Heart right ventricle (tissue), 16 donors: ENCODE data around the gene GABPB2. TPM values are rescaled to one million over a fixed set of nuclear protein-coding genes. Genes with fewer than 3 reads are reported as not detected.

Experiments used
- ATAC-seq, 8 donors: fragments of 200-7000 bp; cut with Tn5 transposase; one replicate each; pipeline ENCODE4 v1.9.1; 2020; ENCODE audit warnings: mild to moderate bottlenecking in 8 of 8, moderate library complexity in 8 of 8, moderate number of reproducible peaks in 1 of 8
- DNase-seq, 2 donors: peaks; one replicate each; pipeline ENCODE4 v3.0.0-alpha.2; 2020
- H3K27ac ChIP-seq, 10 donors: fragments of 200-600 bp; sonication (generic) in 2 of 10; one replicate each; pipeline versions ENCODE4 v1.5.0 to v1.8.0; 2020 to 2022; ENCODE audit warnings: mild to moderate bottlenecking in 3 of 10
- H3K27me3 ChIP-seq, 7 donors: fragments of 200-600 bp; one replicate each; pipeline ENCODE4 v1.8.0; 2021 to 2022; ENCODE audit warnings: mild to moderate bottlenecking in 2 of 7
- H3K36me3 ChIP-seq, 9 donors: fragments of 200-600 bp; sonication (generic) in 1 of 9; one replicate each; pipeline versions ENCODE4 v1.5.0 to v1.8.0; 2020 to 2022; ENCODE audit warnings: mild to moderate bottlenecking in 2 of 9
- H3K4me1 ChIP-seq, 9 donors: fragments of 200-600 bp; sonication (generic) in 1 of 9; one replicate each; pipeline versions ENCODE4 v1.5.0 to v1.8.0; 2020 to 2022; ENCODE audit warnings: mild to moderate bottlenecking in 4 of 9
- H3K4me3 ChIP-seq, 10 donors: fragments of 200-600 bp; sonication (generic) in 2 of 10; one replicate each; pipeline versions ENCODE4 v1.5.0 to v1.8.0; 2020 to 2022; ENCODE audit warnings: mild to moderate bottlenecking in 7 of 10, moderate library complexity in 2 of 10
- H3K9me3 ChIP-seq, 11 donors: fragments of 200-600 bp in 10 of 11; sonication (generic) in 2 of 11; one replicate each; pipeline versions ENCODE4 v1.5.0 to v1.8.0; 2013 to 2022; ENCODE audit warnings: mild to moderate bottlenecking in 2 of 11, control low read depth in 1 of 11, moderate library complexity in 1 of 11
- WGBS, 2 donors: extraction: QIAGEN DNeasy Blood & Tissue Kit; methylation state at CpG; one replicate each; pipeline ENCODE4 v1.1.7; 2013; ENCODE audit warnings: inconsistent platforms in 1 of 2; 5-methylcytosine and 5-hydroxymethylcytosine counted together
- intact Hi-C, 10 donors: fragments of 100-400 bp; cut with DNase I; formaldehyde crosslinking; loops; one replicate each; pipeline versions ENCODE4 v1.11.1 to v1.14.2; 2022
- polyA plus RNA-seq, 2 donors: library from polyadenylated mRNA; stranded (reverse); fragments of 200-250 nt; gene quantifications; one replicate each; pipeline ENCODE4 v1.2.3, GENCODE V29; 2013
- total RNA-seq, 10 donors: library from RNA; stranded (reverse); fragmentation: NEBNext Ultra II Directional in 3 of 10; extraction: Animal tissue kit (Norgen Biotek cat#: 25700) in 3 of 10; gene quantifications; one replicate each; pipeline versions ENCODE4 v1.2.1 to v1.2.4, GENCODE V29; 2021 to 2023
- TF ChIP-seq, protein P1 (sequence below), 9 donors: fragments of 200-600 bp; sonication (generic) in 2 of 9; IDR thresholded peaks; one replicate each; pipeline versions ENCODE4 v1.5.0 to v1.8.0; 2021 to 2022; ENCODE audit warnings: antibody characterized with exemption in 9 of 9, mild to moderate bottlenecking in 5 of 9, moderate library complexity in 1 of 9
- donor health status: Arrhythmogenic right ventricular cardiomyopathy.
- donor health status: ischemic (EF 13 %, LVEDD 7.1; RV severe dilation, severe dysfunction).
- donor health status: healthy with polysubstance abuse.
- donor health status: DM: no; HTN: yes; CAD: no.
- donor health status: DM: no; HTN: no; CAD: no.
- donor health status: ischemic (EF 25% LVEDD 6.9; RV normal size, moderate dysfunction).
- donor health status: ischemic (EF 25% LVEDD 5.7; RV mildly dilated, moderate dysfunction).
- donor health status: healthy.
- donor health status: DM: yes; HTN: yes; CAD: no.
- donor health status: Ischemic cardiomyopathy.
- donor health status: ischemic (EF 35%, LVEDD 5.7; RV mildly dilated, moderate dysfunction).
- donor health status: nonischemic (EF 11% LVEDD 7.7; RV severe dilation, severe dysfunction).
- donor health status: DM: yes; HTN: yes; CAD: no.
- donor health status: PGD.
- donor health status: ischemic (EF 29% LVEDD 5.4; RV normal size, mild dysfunction).
- donor health status: nonischemic (EF 23%, LVEDD 6.1; RV moderate dilation, normal function).

GABPB2 gene
- total and polyA plus RNA-seq, 12 donors = 3.4 to 14.4 (median 10.6) TPM

DNA sequence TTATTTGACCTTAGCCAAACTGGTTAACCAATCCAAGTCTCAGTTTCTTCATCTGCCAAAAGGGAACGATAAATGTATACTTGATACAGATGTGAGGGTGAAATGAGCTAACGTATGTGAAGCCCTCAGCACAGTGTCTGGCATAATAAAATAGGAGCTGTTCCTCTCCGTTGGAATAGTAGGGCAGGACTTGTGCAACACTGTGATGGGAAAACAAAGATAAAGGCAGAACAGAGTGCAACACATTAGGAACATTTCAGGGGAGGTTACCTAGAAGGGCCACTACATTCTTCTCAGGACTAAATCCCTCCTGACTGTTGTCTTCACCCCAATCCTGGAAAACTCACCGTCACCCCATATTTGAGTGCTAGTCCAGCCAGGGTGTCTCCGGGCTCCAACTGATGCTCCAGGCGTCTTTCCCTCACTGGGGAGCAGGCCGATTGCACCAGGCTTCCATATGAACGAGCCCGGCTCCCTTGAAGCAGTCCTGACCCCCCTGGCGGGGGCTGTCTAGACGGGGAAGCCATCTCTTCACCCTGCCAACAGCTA, 94.2 kb downstream of the GABPB2 start:
- Histone ChIP-seq H3K36me3 (peaks cover 0 to 71% (median 6%) of the 10 kb centered on the region in 9 donors), H3K27me3 (no peaks in the 10 kb centered on the region), H3K4me1 (peaks cover 6 to 57% (median 29%) of the 10 kb centered on the region in 9 donors), H3K27ac (peak overlapping the region; percentile 20 to 94 (median 92)), H3K9me3 (no peaks in the 10 kb centered on the region), H3K4me3 (peak overlapping the region; percentile 42 to 92 (median 78))
- intact Hi-C loops = no loop called here
- no peak for DNase-seq
- ATAC-seq = peak in 5 of 8 donors; percentile 1 to 50 (median 25)
- 15 to 16% methylated on average over 11 of the region's 11 CpGs for WGBS, 2 donors
- TF ChIP-seq, protein P1, sequence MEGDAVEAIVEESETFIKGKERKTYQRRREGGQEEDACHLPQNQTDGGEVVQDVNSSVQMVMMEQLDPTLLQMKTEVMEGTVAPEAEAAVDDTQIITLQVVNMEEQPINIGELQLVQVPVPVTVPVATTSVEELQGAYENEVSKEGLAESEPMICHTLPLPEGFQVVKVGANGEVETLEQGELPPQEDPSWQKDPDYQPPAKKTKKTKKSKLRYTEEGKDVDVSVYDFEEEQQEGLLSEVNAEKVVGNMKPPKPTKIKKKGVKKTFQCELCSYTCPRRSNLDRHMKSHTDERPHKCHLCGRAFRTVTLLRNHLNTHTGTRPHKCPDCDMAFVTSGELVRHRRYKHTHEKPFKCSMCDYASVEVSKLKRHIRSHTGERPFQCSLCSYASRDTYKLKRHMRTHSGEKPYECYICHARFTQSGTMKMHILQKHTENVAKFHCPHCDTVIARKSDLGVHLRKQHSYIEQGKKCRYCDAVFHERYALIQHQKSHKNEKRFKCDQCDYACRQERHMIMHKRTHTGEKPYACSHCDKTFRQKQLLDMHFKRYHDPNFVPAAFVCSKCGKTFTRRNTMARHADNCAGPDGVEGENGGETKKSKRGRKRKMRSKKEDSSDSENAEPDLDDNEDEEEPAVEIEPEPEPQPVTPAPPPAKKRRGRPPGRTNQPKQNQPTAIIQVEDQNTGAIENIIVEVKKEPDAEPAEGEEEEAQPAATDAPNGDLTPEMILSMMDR (IDR thresholded peaks at IDR 0.05) = peak in 1 of 9 donors; percentile 8

DNA sequence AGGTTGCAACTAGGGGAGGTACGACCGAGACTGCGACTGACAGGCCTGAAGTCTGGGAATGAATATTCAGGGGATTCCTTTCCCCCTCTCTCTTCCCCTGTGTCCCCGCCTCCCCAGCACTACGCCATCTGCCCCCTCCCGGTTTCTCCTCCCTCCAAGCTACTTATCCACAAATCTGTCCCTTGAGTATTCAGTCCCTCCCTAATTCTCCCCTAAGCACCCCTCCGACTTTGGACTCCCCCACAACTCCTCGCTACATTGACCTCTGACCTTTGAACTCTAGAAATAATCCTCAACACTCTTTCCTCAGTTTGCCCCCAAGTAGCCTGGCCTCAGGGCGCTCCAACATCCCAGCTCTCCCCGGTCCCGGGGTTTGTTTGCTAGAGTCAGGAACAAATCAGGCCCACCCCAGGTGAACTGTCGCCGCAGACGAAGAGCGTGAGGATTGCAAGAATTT, 94.7 kb downstream of the GABPB2 start:
- peaks cover 0 to 72% (median 6%) of the 10 kb centered on the region in 9 donors for H3K36me3 ChIP-seq
- H3K9me3 ChIP-seq = no peaks in the 10 kb centered on the region
- intact Hi-C loops = no loop called here
- 1 to 7% methylated on average over 15 of the region's 15 CpGs for WGBS, 2 donors
- H3K27me3 ChIP-seq = no peaks in the 10 kb centered on the region
- peak; percentile 44 to 66 for DNase-seq
- TF ChIP-seq, protein P1 (IDR thresholded peaks at IDR 0.05) = no peak
- ATAC-seq = peak; percentile 59 to 76 (median 68)
- H3K4me3 ChIP-seq = peak overlapping the region; percentile 42 to 92 (median 78)
- peak overlapping the region; percentile 57 to 94 (median 92) for H3K27ac ChIP-seq
- H3K4me1 ChIP-seq = peaks cover 6 to 52% (median 27%) of the 10 kb centered on the region in 9 donors

DNA sequence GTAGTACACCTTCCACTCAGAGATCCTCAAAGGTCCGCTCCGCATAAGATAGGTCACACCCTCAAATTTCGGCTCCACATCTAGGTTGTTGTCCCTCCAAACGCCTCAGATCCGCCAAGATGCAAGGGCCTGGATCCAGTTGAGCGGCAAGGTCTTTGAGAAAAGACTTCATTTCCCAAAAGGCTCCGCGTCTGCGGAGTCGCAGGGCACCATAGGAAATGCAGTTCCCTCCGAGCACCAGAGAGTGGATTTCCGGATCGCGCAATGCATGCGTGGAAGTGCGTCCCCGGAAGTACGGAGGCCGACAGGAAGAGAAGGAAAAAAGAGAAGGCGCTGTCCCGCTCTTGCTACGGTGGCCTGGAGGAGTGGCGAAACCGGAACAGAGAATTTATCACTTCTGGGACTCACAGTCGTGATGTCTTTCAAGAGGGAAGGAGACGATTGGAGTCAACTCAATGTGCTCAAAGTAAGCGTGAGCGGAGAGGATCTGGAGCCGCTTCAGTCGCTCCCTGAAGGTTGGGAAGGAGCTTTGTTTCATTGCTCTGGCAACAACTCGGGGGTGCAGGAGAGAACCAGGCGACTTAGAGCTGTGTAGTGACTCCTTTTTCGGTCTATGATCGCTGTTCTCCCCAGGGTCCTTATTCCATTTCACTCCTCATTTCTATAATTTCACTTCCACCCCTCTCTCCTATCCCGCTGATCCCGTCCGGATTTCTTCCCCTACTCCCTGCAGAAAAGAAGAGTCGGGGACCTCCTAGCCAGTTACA, 95.4 kb downstream of the GABPB2 start, which contains the start of the genes LYSMD1 and SCNM1:
LYSMD1 (minus strand) TSS at position 165 of the 767 bp plus-strand sequence. CDS start 644 bp downstream, outside the sequence.
SCNM1 (plus strand) TSS at position 407 of the 767 bp plus-strand sequence; CDS start at position 416, 9 bp downstream.
- intact Hi-C loops = no loop called here
- DNase-seq (peak; percentile 91 to 99), ATAC-seq (peak; percentile 92 to 97 (median 96))
- peak within 1 kb of the TSS; percentile 57 to 94 (median 92) for H3K27ac ChIP-seq
- TF ChIP-seq, protein P1 (IDR thresholded peaks at IDR 0.05) = peak in 3 of 9 donors; percentile 14 to 19 (median 17)
- peak within 1 kb of the TSS; percentile 58 to 92 (median 78) for H3K4me3 ChIP-seq
- no peaks in the 10 kb centered on the region for H3K9me3 ChIP-seq
- peaks cover 0 to 72% (median 6%) of the 10 kb centered on the region in 9 donors for H3K36me3 ChIP-seq
- WGBS, 2 donors = 0 to 1% methylated on average over 38 of the region's 38 CpGs
- no peaks in the 10 kb centered on the region for H3K27me3 ChIP-seq
- H3K4me1 ChIP-seq = peaks cover 6 to 46% (median 24%) of the 10 kb centered on the region in 9 donors

DNA sequence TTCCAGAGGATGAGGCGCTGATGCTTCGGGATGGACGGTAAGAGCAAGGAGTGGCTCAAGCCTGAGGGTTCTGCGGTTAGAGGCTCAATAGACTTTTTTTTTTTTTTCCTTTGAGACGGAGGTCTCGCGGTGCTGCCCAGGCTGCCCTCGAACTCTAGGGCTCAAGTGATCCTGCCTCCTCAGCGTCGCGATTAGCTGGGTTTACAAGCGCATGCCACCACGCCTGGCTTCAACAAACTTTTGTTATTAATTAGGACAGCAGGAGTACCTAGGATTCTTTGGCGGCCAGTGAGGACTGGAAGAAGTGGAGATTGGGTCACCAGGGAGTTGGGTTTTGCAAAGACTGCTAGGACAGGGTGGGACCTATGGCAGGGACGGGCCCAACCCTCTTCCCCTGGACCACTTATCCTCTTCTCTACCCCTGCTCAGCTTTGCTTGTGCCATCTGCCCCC, 96.0 kb downstream of the GABPB2 start:
- Histone ChIP-seq H3K4me3 (peak overlapping the region; percentile 58 to 92 (median 78)), H3K27me3 (no peaks in the 10 kb centered on the region), H3K4me1 (peaks cover 6 to 46% (median 23%) of the 10 kb centered on the region in 9 donors), H3K27ac (peak overlapping the region; percentile 33 to 94 (median 92)), H3K36me3 (peaks cover 0 to 72% (median 7%) of the 10 kb centered on the region in 9 donors), H3K9me3 (no peaks in the 10 kb centered on the region)
- DNase-seq (no peak), ATAC-seq (peak in 1 of 8 donors; percentile 3)
- TF ChIP-seq, protein P1 (IDR thresholded peaks at IDR 0.05) = no peak
- intact Hi-C loops = no loop called here
- 4% methylated on average over 15 of the region's 15 CpGs for WGBS, 2 donors
